GM23338 (cell line): ENCODE measurements around the gene RIOX2. TPM values are rescaled to one million over a fixed set of nuclear protein-coding genes. Genes with fewer than 3 reads are reported as not detected.
A peak's percentile ranks its signal among the peaks of the same experiment; 100 is the strongest.

Experiments used
- ATAC-seq: fragments of 200-7000 bp; cut with Tn5 transposase; 3 replicates; pipeline ENCODE4 v1.9.1; 2020
- DNase-seq: peaks from one replicate; pipeline ENCODE4 v3.0.0-alpha.2; 2015; ENCODE audit warnings: low spot score
- H2AFZ ChIP-seq: fragments of 200-600 bp; sonication (generic); 2 replicates; pipeline ENCODE4 v1.8.0; 2016; ENCODE audit warnings: antibody characterized with exemption, mild to moderate bottlenecking, moderate library complexity
- H3F3A ChIP-seq: fragments of 200-600 bp; sonication (generic); replicated peaks from 2 replicates; pipeline ENCODE4 v1.8.0; 2017; ENCODE audit warnings: antibody characterized with exemption, mixed run types, low read depth
- H3K27ac ChIP-seq: fragments of 200-600 bp; sonication (generic); 2 replicates; pipeline ENCODE4 v1.6.1; 2016; ENCODE audit warnings: low read depth
- H3K27me3 ChIP-seq: fragments of 200-600 bp; sonication (generic); 2 replicates; pipeline ENCODE4 v1.8.0; 2016; ENCODE audit warnings: mild to moderate bottlenecking, mixed run types, moderate library complexity; ENCODE audit not compliant: insufficient read depth
- H3K36me3 ChIP-seq: fragments of 200-600 bp; sonication (generic); 2 replicates; pipeline ENCODE4 v1.8.0; 2016; ENCODE audit warnings: mild to moderate bottlenecking; ENCODE audit not compliant: insufficient read depth
- H3K4me1 ChIP-seq: fragments of 200-600 bp; sonication (generic); 2 replicates; pipeline ENCODE4 v1.8.0; 2016; ENCODE audit warnings: mild to moderate bottlenecking, moderate library complexity; ENCODE audit not compliant: insufficient read depth
- H3K4me2 ChIP-seq: fragments of 200-600 bp; sonication (generic); 2 replicates; pipeline ENCODE4 v1.7.1; 2017; ENCODE audit warnings: mixed run types
- H3K4me3 ChIP-seq: fragments of 200-600 bp; sonication (generic); 2 replicates; pipeline ENCODE4 v1.6.1; 2016; ENCODE audit warnings: mixed run types
- H3K79me2 ChIP-seq: fragments of 200-600 bp; sonication (generic); replicated peaks from 2 replicates; pipeline ENCODE4 v1.8.0; 2017; ENCODE audit warnings: mild to moderate bottlenecking; ENCODE audit not compliant: insufficient read depth
- H3K9me2 ChIP-seq: fragments of 200-600 bp; sonication (generic); 2 replicates; pipeline ENCODE4 v1.8.0; 2017; ENCODE audit not compliant: insufficient read depth
- H4K20me1 ChIP-seq: fragments of 200-600 bp; sonication (generic); replicated peaks from 2 replicates; pipeline ENCODE4 v1.8.0; 2017; ENCODE audit warnings: mild to moderate bottlenecking; ENCODE audit not compliant: insufficient read depth
- H3K27ac Mint-ChIP-seq: 2 replicates; pipeline ENCODE4 v1.8.0; 2020; ENCODE audit warnings: inconsistent platforms, mild to moderate bottlenecking, moderate library complexity, mixed read lengths
- H3K27me3 Mint-ChIP-seq: 3 replicates; pipeline ENCODE4 v1.8.0; 2022; ENCODE audit warnings: low read depth, mild to moderate bottlenecking, moderate library complexity, mixed read lengths, inconsistent platforms; ENCODE audit not compliant: insufficient read depth, poor library complexity
- H3K36me3 Mint-ChIP-seq: 3 replicates; pipeline ENCODE4 v1.8.0; 2021; ENCODE audit warnings: low read depth, mild to moderate bottlenecking, inconsistent platforms, moderate library complexity, mixed read lengths
- H3K4me1 Mint-ChIP-seq: 3 replicates; pipeline ENCODE4 v1.8.0; 2020; ENCODE audit warnings: mild to moderate bottlenecking, inconsistent platforms, mixed read lengths
- H3K4me3 Mint-ChIP-seq: 3 replicates; pipeline ENCODE4 v1.8.0; 2021; ENCODE audit warnings: moderate library complexity, mild to moderate bottlenecking, inconsistent platforms, mixed read lengths
- H3K9me3 Mint-ChIP-seq: 3 replicates; pipeline ENCODE4 v1.8.0; 2020; ENCODE audit warnings: moderate library complexity, mild to moderate bottlenecking, inconsistent platforms, mixed read lengths
- CREB1 ChIP-seq: fragments of 250-450 bp; sonication (Bioruptor Pico); IDR thresholded peaks from 2 replicates; pipeline ENCODE4 v1.5.0; 2020; ENCODE audit warnings: low read depth, mild to moderate bottlenecking, moderate library complexity
- CTCF ChIP-seq, 2 experiments: fragments of 200-600 bp in 1 of 2; sonication (generic) in 1 of 2; conservative IDR thresholded peaks; 2 replicates each; pipeline versions ENCODE4 v1.5.1 to v1.6.1; 2016 to 2017; ENCODE audit warnings: antibody characterized with exemption in 2 of 2, low read depth in 2 of 2, mild to moderate bottlenecking in 2 of 2, moderate library complexity in 1 of 2
- JUNB ChIP-seq: IDR thresholded peaks from one replicate; pipeline ENCODE4 v1.6.1; 2016; ENCODE audit warnings: antibody characterized with exemption; ENCODE audit not compliant: unreplicated experiment
- STAT1 ChIP-seq: IDR thresholded peaks from one replicate; pipeline ENCODE4 v1.6.1; 2016; ENCODE audit warnings: antibody characterized with exemption; ENCODE audit not compliant: unreplicated experiment
- ZNF114 ChIP-seq: fragments of 250-450 bp; sonication (Bioruptor Pico); IDR thresholded peaks from 2 replicates; pipeline ENCODE4 v1.5.0; 2020; ENCODE audit warnings: mild to moderate bottlenecking, moderate library complexity
- polyA plus RNA-seq: library from polyadenylated mRNA; unstranded; fragments of >200 nt; fragmentation: Nextera tagmentation; extraction: Ambion mirVana; gene quantifications from 2 replicates; pipeline ENCODE4 v1.2.1, GENCODE V29; 2016
- total RNA-seq: library from RNA; depleted of rRNA; stranded (reverse); fragments of >200 nt; shearing (Covaris generic); gene quantifications from 2 replicates; pipeline ENCODE4 v1.2.3, GENCODE V29; 2014
- TF ChIP-seq, protein P1 (sequence below): IDR thresholded peaks from one replicate; pipeline ENCODE4 v1.6.1; 2018; ENCODE audit warnings: antibody characterized with exemption; ENCODE audit not compliant: unreplicated experiment
- TF ChIP-seq, protein P2 (sequence below): IDR thresholded peaks from 2 replicates; pipeline ENCODE4 v1.6.1; 2016; ENCODE audit warnings: antibody characterized with exemption
- TF ChIP-seq, protein P3 (sequence below): fragments of 250-450 bp; sonication (Bioruptor Pico); IDR thresholded peaks from 2 replicates; pipeline ENCODE4 v1.5.0; 2020; ENCODE audit warnings: mild to moderate bottlenecking, moderate library complexity

The RIOX2 gene
- total and polyA plus RNA-seq, 2 experiments from 2014 or later, result 9.0 to 10.7 TPM

DNA sequence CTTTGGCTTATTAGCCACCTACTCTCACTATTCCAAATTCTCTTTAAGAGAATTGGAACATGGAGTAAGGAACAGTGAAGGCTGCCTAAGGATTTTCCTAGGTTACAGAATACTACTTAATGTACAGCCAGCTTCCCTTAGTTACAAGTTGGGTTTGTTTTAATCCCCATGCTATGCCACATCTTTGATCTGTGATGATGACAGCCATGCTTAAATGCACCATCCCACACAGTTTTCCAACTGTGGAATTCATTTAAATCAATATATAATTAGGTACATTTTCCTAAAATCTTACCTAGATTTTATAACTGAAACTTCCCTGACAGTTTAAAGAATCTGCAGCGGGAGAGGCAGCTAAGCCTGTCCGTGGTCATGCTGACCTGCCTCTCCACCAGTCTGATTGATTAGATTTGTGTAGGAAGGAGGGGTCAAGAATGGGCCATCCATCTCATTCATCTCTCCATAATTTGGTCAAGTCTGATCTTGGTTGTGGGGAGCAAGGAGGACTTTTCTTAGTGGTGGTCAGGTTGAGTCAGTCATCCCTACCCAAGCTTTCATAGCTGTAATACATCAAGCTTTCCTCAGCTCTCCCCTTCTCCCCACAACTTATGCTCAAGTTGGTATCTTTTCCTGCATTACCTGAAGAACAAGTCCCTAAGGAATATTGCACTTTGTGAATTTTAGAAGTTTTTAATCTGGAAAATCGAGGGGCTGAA lies 37.1 kb downstream of the RIOX2 start:
- no peak overlapping the region for H3K27ac Mint-ChIP-seq
- no peaks in the 10 kb centered on the region for H3F3A ChIP-seq
- H3K4me3 ChIP-seq, result no peak overlapping the region
- H3K79me2 ChIP-seq, result no peaks in the 10 kb centered on the region
- no peaks in the 10 kb centered on the region for H3K27me3 Mint-ChIP-seq
- no peaks in the 10 kb centered on the region for H3K4me1 Mint-ChIP-seq
- no peaks in the 10 kb centered on the region for H3K9me2 ChIP-seq
- no peaks in the 10 kb centered on the region for H3K4me1 ChIP-seq
- DNase-seq, result no peak
- H3K9me3 Mint-ChIP-seq, result no peaks in the 10 kb centered on the region; the same call in 2 of the 3 replicates
- no peak for ATAC-seq
- H4K20me1 ChIP-seq, result no peaks in the 10 kb centered on the region
- H3K4me2 ChIP-seq, result no peak overlapping the region
- TF ChIP-seq CREB1 (CRISPR knock-in tag) (no peak), STAT1 (no peak)
- TF ChIP-seq, protein P1, sequence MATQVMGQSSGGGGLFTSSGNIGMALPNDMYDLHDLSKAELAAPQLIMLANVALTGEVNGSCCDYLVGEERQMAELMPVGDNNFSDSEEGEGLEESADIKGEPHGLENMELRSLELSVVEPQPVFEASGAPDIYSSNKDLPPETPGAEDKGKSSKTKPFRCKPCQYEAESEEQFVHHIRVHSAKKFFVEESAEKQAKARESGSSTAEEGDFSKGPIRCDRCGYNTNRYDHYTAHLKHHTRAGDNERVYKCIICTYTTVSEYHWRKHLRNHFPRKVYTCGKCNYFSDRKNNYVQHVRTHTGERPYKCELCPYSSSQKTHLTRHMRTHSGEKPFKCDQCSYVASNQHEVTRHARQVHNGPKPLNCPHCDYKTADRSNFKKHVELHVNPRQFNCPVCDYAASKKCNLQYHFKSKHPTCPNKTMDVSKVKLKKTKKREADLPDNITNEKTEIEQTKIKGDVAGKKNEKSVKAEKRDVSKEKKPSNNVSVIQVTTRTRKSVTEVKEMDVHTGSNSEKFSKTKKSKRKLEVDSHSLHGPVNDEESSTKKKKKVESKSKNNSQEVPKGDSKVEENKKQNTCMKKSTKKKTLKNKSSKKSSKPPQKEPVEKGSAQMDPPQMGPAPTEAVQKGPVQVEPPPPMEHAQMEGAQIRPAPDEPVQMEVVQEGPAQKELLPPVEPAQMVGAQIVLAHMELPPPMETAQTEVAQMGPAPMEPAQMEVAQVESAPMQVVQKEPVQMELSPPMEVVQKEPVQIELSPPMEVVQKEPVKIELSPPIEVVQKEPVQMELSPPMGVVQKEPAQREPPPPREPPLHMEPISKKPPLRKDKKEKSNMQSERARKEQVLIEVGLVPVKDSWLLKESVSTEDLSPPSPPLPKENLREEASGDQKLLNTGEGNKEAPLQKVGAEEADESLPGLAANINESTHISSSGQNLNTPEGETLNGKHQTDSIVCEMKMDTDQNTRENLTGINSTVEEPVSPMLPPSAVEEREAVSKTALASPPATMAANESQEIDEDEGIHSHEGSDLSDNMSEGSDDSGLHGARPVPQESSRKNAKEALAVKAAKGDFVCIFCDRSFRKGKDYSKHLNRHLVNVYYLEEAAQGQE, result no peak
- no peaks in the 10 kb centered on the region for H3K27me3 ChIP-seq
- H3K4me3 Mint-ChIP-seq, result no peak overlapping the region
- H3K27ac ChIP-seq, result no peak overlapping the region
- H3K36me3 Mint-ChIP-seq, result peaks cover 6% of the 10 kb centered on the region; the same call in 2 of the 3 replicates
- H3K36me3 ChIP-seq, result peaks cover 5% of the 10 kb centered on the region; the same call in 1 of the 2 replicates
- H2AFZ ChIP-seq, result no peak overlapping the region

GRCh38 chr3:97932387-97932801 lies 39.8 kb downstream of the RIOX2 start:
- ATAC-seq, result no peak
- H2AFZ ChIP-seq, result no peak overlapping the region
- no peak for TF ChIP-seq CTCF (conservative IDR thresholded peaks at IDR 0.05; ENCODE audit: low read depth in 2 of 2)
- TF ChIP-seq, protein P2, sequence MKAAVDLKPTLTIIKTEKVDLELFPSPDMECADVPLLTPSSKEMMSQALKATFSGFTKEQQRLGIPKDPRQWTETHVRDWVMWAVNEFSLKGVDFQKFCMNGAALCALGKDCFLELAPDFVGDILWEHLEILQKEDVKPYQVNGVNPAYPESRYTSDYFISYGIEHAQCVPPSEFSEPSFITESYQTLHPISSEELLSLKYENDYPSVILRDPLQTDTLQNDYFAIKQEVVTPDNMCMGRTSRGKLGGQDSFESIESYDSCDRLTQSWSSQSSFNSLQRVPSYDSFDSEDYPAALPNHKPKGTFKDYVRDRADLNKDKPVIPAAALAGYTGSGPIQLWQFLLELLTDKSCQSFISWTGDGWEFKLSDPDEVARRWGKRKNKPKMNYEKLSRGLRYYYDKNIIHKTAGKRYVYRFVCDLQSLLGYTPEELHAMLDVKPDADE, result no peak
- no peak for TF ChIP-seq JUNB
- TF ChIP-seq STAT1, result no peak
- TF ChIP-seq ZNF114 (CRISPR knock-in tag), result no peak
- TF ChIP-seq, protein P3, sequence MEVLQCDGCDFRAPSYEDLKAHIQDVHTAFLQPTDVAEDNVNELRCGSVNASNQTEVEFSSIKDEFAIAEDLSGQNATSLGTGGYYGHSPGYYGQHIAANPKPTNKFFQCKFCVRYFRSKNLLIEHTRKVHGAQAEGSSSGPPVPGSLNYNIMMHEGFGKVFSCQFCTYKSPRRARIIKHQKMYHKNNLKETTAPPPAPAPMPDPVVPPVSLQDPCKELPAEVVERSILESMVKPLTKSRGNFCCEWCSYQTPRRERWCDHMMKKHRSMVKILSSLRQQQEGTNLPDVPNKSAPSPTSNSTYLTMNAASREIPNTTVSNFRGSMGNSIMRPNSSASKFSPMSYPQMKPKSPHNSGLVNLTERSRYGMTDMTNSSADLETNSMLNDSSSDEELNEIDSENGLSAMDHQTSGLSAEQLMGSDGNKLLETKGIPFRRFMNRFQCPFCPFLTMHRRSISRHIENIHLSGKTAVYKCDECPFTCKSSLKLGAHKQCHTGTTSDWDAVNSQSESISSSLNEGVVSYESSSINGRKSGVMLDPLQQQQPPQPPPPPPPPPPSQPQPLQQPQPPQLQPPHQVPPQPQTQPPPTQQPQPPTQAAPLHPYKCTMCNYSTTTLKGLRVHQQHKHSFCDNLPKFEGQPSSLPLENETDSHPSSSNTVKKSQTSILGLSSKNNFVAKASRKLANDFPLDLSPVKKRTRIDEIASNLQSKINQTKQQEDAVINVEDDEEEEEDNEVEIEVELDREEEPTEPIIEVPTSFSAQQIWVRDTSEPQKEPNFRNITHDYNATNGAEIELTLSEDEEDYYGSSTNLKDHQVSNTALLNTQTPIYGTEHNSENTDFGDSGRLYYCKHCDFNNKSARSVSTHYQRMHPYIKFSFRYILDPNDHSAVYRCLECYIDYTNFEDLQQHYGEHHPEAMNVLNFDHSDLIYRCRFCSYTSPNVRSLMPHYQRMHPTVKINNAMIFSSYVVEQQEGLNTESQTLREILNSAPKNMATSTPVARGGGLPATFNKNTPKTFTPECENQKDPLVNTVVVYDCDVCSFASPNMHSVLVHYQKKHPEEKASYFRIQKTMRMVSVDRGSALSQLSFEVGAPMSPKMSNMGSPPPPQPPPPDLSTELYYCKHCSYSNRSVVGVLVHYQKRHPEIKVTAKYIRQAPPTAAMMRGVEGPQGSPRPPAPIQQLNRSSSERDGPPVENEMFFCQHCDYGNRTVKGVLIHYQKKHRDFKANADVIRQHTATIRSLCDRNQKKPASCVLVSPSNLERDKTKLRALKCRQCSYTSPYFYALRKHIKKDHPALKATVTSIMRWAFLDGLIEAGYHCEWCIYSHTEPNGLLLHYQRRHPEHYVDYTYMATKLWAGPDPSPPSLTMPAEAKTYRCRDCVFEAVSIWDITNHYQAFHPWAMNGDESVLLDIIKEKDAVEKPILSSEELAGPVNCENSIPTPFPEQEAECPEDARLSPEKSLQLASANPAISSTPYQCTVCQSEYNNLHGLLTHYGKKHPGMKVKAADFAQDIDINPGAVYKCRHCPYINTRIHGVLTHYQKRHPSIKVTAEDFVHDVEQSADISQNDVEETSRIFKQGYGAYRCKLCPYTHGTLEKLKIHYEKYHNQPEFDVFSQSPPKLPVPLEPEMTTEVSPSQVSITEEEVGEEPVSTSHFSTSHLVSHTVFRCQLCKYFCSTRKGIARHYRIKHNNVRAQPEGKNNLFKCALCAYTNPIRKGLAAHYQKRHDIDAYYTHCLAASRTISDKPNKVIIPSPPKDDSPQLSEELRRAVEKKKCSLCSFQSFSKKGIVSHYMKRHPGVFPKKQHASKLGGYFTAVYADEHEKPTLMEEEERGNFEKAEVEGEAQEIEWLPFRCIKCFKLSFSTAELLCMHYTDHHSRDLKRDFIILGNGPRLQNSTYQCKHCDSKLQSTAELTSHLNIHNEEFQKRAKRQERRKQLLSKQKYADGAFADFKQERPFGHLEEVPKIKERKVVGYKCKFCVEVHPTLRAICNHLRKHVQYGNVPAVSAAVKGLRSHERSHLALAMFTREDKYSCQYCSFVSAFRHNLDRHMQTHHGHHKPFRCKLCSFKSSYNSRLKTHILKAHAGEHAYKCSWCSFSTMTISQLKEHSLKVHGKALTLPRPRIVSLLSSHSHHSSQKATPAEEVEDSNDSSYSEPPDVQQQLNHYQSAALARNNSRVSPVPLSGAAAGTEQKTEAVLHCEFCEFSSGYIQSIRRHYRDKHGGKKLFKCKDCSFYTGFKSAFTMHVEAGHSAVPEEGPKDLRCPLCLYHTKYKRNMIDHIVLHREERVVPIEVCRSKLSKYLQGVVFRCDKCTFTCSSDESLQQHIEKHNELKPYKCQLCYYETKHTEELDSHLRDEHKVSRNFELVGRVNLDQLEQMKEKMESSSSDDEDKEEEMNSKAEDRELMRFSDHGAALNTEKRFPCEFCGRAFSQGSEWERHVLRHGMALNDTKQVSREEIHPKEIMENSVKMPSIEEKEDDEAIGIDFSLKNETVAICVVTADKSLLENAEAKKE (CRISPR knock-in tag), result no peak

More at GRCh38 chr3:97932387-97932801, 39.8 kb downstream of the RIOX2 start:
- Mint-ChIP-seq H3K27ac (peak overlapping the region; percentile 52; the same call in 1 of the 2 replicates), H3K9me3 (no peaks in the 10 kb centered on the region), H3K36me3 (peaks cover 6% of the 10 kb centered on the region; the same call in 2 of the 3 replicates), H3K27me3 (no peaks in the 10 kb centered on the region), H3K4me3 (no peak overlapping the region), H3K4me1 (no peaks in the 10 kb centered on the region)
- Histone ChIP-seq H3K27ac (no peak overlapping the region), H3K9me2 (no peaks in the 10 kb centered on the region), H3K27me3 (no peaks in the 10 kb centered on the region), H3K4me2 (no peak overlapping the region), H3F3A (no peaks in the 10 kb centered on the region), H3K36me3 (no peaks in the 10 kb centered on the region), H3K4me1 (no peaks in the 10 kb centered on the region), H4K20me1 (no peaks in the 10 kb centered on the region), H3K4me3 (no peak overlapping the region), H3K79me2 (no peaks in the 10 kb centered on the region)
- DNase-seq, result no peak
